Measurements from ENCODE around the gene ZSWIM6. TPM values are rescaled to one million over a fixed set of nuclear protein-coding genes. Genes with fewer than 3 reads are reported as not detected.

ZSWIM6 gene
- total RNA-seq, 2 experiments from 2014 or later: 4.1 TPM

- ChIA-PET CTCF (no interaction called here), POLR2A (no interaction called here)
- H3K9me3 Mint-ChIP-seq: peaks cover 5% of the 10 kb centered on the region
- Histone ChIP-seq H3K27me3 (ENCODE audit: control insufficient read depth in 1 of 2, insufficient read depth in 2 of 2, low read length in 2 of 2) (no peaks in the 10 kb centered on the region), H3K4me3 (ENCODE audit: low read length) (no peak overlapping the region), H3K36me3 (ENCODE audit: insufficient read depth, low read length) (no peaks in the 10 kb centered on the region), H3K4me1 (ENCODE audit: insufficient read depth, low read length) (peaks cover 10% of the 10 kb centered on the region), H3K9me3 (ENCODE audit: control insufficient read depth in 1 of 2, insufficient read depth in 1 of 2, low read length in 2 of 2) (peaks cover 0 to 3% of the 10 kb centered on the region in 2 experiments), H3K27ac (ENCODE audit: low read depth in 1 of 2, low read length in 2 of 2) (no peak overlapping the region)
- H3K27me3 Mint-ChIP-seq: no peaks in the 10 kb centered on the region
- intact Hi-C loops (cut with DNase I, micrococcal nuclease): no loop called here
- H3K27ac Mint-ChIP-seq: no peak overlapping the region
- no peak overlapping the region for H3K4me3 Mint-ChIP-seq
- H3K4me1 Mint-ChIP-seq (ENCODE audit: low read depth): peaks cover 45% of the 10 kb centered on the region
- no peak for TF ChIP-seq CTCF (IDR thresholded peaks at IDR 0.05)
- no peaks in the 10 kb centered on the region for H3K36me3 Mint-ChIP-seq (ENCODE audit: low read depth)
- ATAC-seq (ENCODE audit: poor library complexity): no peak
- no peak for DNase-seq
Observed at GRCh38 chr5:61423487-61424145, 91.6 kb downstream of the ZSWIM6 start.

- Mint-ChIP-seq H3K36me3 (ENCODE audit: low read depth) (no peaks in the 10 kb centered on the region), H3K9me3 (peaks cover 5% of the 10 kb centered on the region), H3K27ac (no peak overlapping the region), H3K27me3 (no peaks in the 10 kb centered on the region), H3K4me1 (ENCODE audit: low read depth) (peaks cover 46% of the 10 kb centered on the region), H3K4me3 (no peak overlapping the region)
- no peaks in the 10 kb centered on the region for H3K36me3 ChIP-seq (ENCODE audit: insufficient read depth, low read length)
- CTCF ChIA-PET: no interaction called here
- POLR2A ChIA-PET: no interaction called here
- intact Hi-C loops (cut with DNase I, micrococcal nuclease): no loop called here
- H3K4me3 ChIP-seq (ENCODE audit: low read length): no peak overlapping the region
- H3K9me3 ChIP-seq (ENCODE audit: control insufficient read depth in 1 of 2, insufficient read depth in 1 of 2, low read length in 2 of 2): peaks cover 0 to 2% of the 10 kb centered on the region in 2 experiments
- ATAC-seq (ENCODE audit: poor library complexity) (no peak), DNase-seq (no peak)
- no peak overlapping the region for H3K27ac ChIP-seq (ENCODE audit: low read depth in 1 of 2, low read length in 2 of 2)
- no peaks in the 10 kb centered on the region for H3K27me3 ChIP-seq (ENCODE audit: control insufficient read depth in 1 of 2, insufficient read depth in 2 of 2, low read length in 2 of 2)
- TF ChIP-seq CTCF (IDR thresholded peaks at IDR 0.05): no peak
- peaks cover 10% of the 10 kb centered on the region for H3K4me1 ChIP-seq (ENCODE audit: insufficient read depth, low read length)
Observed at GRCh38 chr5:61425918-61426317, 93.9 kb downstream of the ZSWIM6 start.

- Mint-ChIP-seq H3K36me3 (ENCODE audit: low read depth) (no peaks in the 10 kb centered on the region), H3K27me3 (no peaks in the 10 kb centered on the region), H3K27ac (no peak overlapping the region), H3K4me1 (ENCODE audit: low read depth) (peaks cover 25% of the 10 kb centered on the region), H3K4me3 (no peak overlapping the region), H3K9me3 (no peaks in the 10 kb centered on the region)
- ATAC-seq (ENCODE audit: poor library complexity): no peak
- intact Hi-C loops (cut with DNase I, micrococcal nuclease): no loop called here
- H3K27ac ChIP-seq (ENCODE audit: low read depth in 1 of 2, low read length in 2 of 2): no peak overlapping the region
- TF ChIP-seq CTCF (IDR thresholded peaks at IDR 0.05): no peak
- no peaks in the 10 kb centered on the region for H3K27me3 ChIP-seq (ENCODE audit: control insufficient read depth in 1 of 2, insufficient read depth in 2 of 2, low read length in 2 of 2)
- CTCF ChIA-PET: no interaction called here
- POLR2A ChIA-PET: no interaction called here
- H3K4me3 ChIP-seq (ENCODE audit: low read length): no peak overlapping the region
- no peak for DNase-seq
- H3K4me1 ChIP-seq (ENCODE audit: insufficient read depth, low read length): no peaks in the 10 kb centered on the region
- H3K36me3 ChIP-seq (ENCODE audit: insufficient read depth, low read length): no peaks in the 10 kb centered on the region
- peaks cover 0 to 4% of the 10 kb centered on the region in 2 experiments for H3K9me3 ChIP-seq (ENCODE audit: control insufficient read depth in 1 of 2, insufficient read depth in 1 of 2, low read length in 2 of 2)
Observed at GRCh38 chr5:61429906-61430305, 97.8 kb downstream of the ZSWIM6 start.
